CD14-positive monocyte (primary cell): ENCODE measurements around the gene FOXD4. TPM values are rescaled to one million over a fixed set of nuclear protein-coding genes. Genes with fewer than 3 reads are reported as not detected.
"Not testable (repeated sequence)": the region's sequence is repeated elsewhere in the genome, so short reads cannot be mapped to it uniquely, and the experiment has no call there.

Source experiments
- DNase-seq, 3 donors: peaks; one replicate each; pipeline ENCODE4 v3.0.0-alpha.2; 2011 to 2022
- H2AFZ ChIP-seq: 2 replicates; pipeline ENCODE4 v1.6.0; 2012; ENCODE audit warnings: mild to moderate bottlenecking, low read depth, low read length, inconsistent platforms; ENCODE audit not compliant: insufficient read depth, poor library complexity, severe bottlenecking
- H3K27ac ChIP-seq, 2 donors: 1 replicate in 1 of 2; 2 replicates in 1 of 2; pipeline ENCODE4 v1.5.1; 2012 to 2013; ENCODE audit warnings: low read length in 2 of 2, control low read depth in 1 of 2, inconsistent platforms in 1 of 2, low read depth in 1 of 2, mild to moderate bottlenecking in 1 of 2
- H3K27me3 ChIP-seq, 2 donors: one replicate each; pipeline versions ENCODE4 v1.6.0 to v1.6.1; 2011 to 2013; ENCODE audit warnings: low read length in 2 of 2; ENCODE audit not compliant: control insufficient read depth in 2 of 2, insufficient read depth in 2 of 2
- H3K36me3 ChIP-seq, 2 donors: replicated peaks in 1 of 2; 1 replicate in 1 of 2; 2 replicates in 1 of 2; pipeline versions ENCODE4 v1.5.1 to v1.6.1; 2012 to 2013; ENCODE audit warnings: low read length in 2 of 2, control low read depth in 1 of 2, inconsistent platforms in 1 of 2, mild to moderate bottlenecking in 1 of 2; ENCODE audit not compliant: insufficient read depth in 2 of 2, control insufficient read depth in 1 of 2
- H3K4me1 ChIP-seq, 2 donors: 1 replicate in 1 of 2; 2 replicates in 1 of 2; pipeline versions ENCODE4 v1.5.1 to v1.6.1; 2012 to 2013; ENCODE audit warnings: low read length in 2 of 2, control low read depth in 1 of 2, inconsistent platforms in 1 of 2, mild to moderate bottlenecking in 1 of 2, moderate library complexity in 1 of 2; ENCODE audit not compliant: insufficient read depth in 2 of 2, control insufficient read depth in 1 of 2
- H3K4me2 ChIP-seq: replicated peaks from 2 replicates; pipeline ENCODE3; 2012; ENCODE audit warnings: low read length, moderate library complexity, mild to moderate bottlenecking; ENCODE audit not compliant: poor library complexity, severe bottlenecking; ENCODE audit errors: extremely low read depth
- H3K4me3 ChIP-seq, 3 experiments: fragments of 200-600 bp in 1 of 3; sonication (generic) in 1 of 3; replicated peaks in 1 of 3; 1 replicate in 2 of 3; 2 replicates in 1 of 3; pipeline ENCODE4 v1.5.1; 2011 to 2013; ENCODE audit warnings: low read length in 3 of 3, mild to moderate bottlenecking in 3 of 3, control low read depth in 2 of 3, low read depth in 2 of 3, inconsistent platforms in 1 of 3, moderate library complexity in 1 of 3
- H3K79me2 ChIP-seq: 2 replicates; pipeline ENCODE4 v1.6.0; 2012; ENCODE audit warnings: mild to moderate bottlenecking, control low read depth, inconsistent platforms, low read length, moderate library complexity; ENCODE audit not compliant: insufficient read depth
- H3K9ac ChIP-seq: 2 replicates; pipeline ENCODE4 v1.6.0; 2017; ENCODE audit warnings: low read length, mild to moderate bottlenecking; ENCODE audit not compliant: insufficient read depth, poor library complexity, severe bottlenecking
- H3K9me3 ChIP-seq, 2 donors: replicated peaks in 1 of 2; 1 replicate in 1 of 2; 2 replicates in 1 of 2; pipeline versions ENCODE4 v1.5.1 to v1.6.1; 2012 to 2013; ENCODE audit warnings: low read length in 2 of 2, control low read depth in 1 of 2; ENCODE audit not compliant: control insufficient read depth in 1 of 2, insufficient read depth in 1 of 2
- H4K20me1 ChIP-seq: 2 replicates; pipeline ENCODE4 v1.6.0; 2012; ENCODE audit warnings: mild to moderate bottlenecking, low read length, control low read depth, moderate library complexity; ENCODE audit not compliant: insufficient read depth
- H3K27ac Mint-ChIP-seq, 7 donors: one replicate each; pipeline ENCODE4 v1.8.0; 2020; ENCODE audit warnings: mild to moderate bottlenecking in 7 of 7, mixed read lengths in 7 of 7, moderate library complexity in 6 of 7, inconsistent platforms in 2 of 7
- H3K27me3 Mint-ChIP-seq, 3 donors: one replicate each; pipeline ENCODE4 v1.8.0; 2021 to 2022; ENCODE audit warnings: low read depth in 3 of 3, mild to moderate bottlenecking in 3 of 3, mixed read lengths in 3 of 3, moderate library complexity in 3 of 3, inconsistent platforms in 1 of 3
- H3K36me3 Mint-ChIP-seq, 2 donors: one replicate each; pipeline ENCODE4 v1.8.0; 2020; ENCODE audit warnings: mixed read lengths in 2 of 2, inconsistent platforms in 1 of 2, mild to moderate bottlenecking in 1 of 2
- H3K4me1 Mint-ChIP-seq: one replicate; pipeline ENCODE4 v1.8.0; 2020; ENCODE audit warnings: mild to moderate bottlenecking, mixed read lengths
- H3K4me3 Mint-ChIP-seq, 2 donors: one replicate each; pipeline ENCODE4 v1.8.0; 2020; ENCODE audit warnings: mild to moderate bottlenecking in 2 of 2, mixed read lengths in 2 of 2, moderate library complexity in 1 of 2
- H3K9me3 Mint-ChIP-seq, 7 donors: one replicate each; pipeline ENCODE4 v1.8.0; 2020 to 2022; ENCODE audit warnings: mixed read lengths in 7 of 7, mild to moderate bottlenecking in 6 of 7, moderate library complexity in 6 of 7, inconsistent platforms in 2 of 7
- WGBS: methylation state at CpG from one replicate; pipeline ENCODE4 v1.1.5; 2013; ENCODE audit warnings: missing lambda C conversion rate; ENCODE audit not compliant: insufficient coverage; 5-methylcytosine and 5-hydroxymethylcytosine counted together
- intact Hi-C, 2 donors: fragments of 100-400 bp; cut with micrococcal nuclease; formaldehyde crosslinking; loops; one replicate each; pipeline versions ENCODE4 v1.15.0 to v1.15.1; 2023
- polyA plus RNA-seq, 3 donors: library from polyadenylated mRNA; depleted of rRNA in 1 of 3; unstranded in 2 of 3; stranded (reverse) in 1 of 3; fragments of 300-500 nt in 2 of 3; fragments of >200 nt in 1 of 3; fragmentation: Illumina TruSeq in 2 of 3; gene quantifications; 1 replicate in 2 of 3; 2 replicates in 1 of 3; pipeline ENCODE4 v1.2.3, GENCODE V29; 2012 to 2021

FOXD4 gene
- polyA plus RNA-seq, 3 donors: not detected

DNA sequence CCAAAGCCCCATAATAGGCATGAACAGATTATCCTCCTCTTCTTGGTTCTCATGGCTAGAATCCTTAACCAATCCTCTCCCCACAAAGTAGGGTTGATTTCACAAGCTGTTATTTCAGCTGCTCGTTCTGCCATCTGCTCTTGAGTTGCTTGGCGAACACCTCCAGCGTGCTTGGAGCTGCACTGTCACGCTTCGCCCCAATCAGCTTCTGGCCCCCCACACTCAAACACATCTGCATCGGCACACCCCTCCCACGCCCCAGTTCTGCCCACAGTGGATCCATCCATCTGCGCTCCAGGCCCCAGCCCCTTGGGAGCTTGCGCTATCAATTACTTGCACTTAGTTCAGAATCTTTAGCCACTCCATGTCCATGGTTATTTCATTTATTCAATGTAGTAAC, 17.8 kb downstream of the FOXD4 start:
- H3K9ac ChIP-seq, H4K20me1 ChIP-seq, H3K4me1 ChIP-seq, H3K4me3 ChIP-seq, DNase-seq, H3K27ac ChIP-seq, H3K36me3 Mint-ChIP-seq, H3K79me2 ChIP-seq, H3K4me1 Mint-ChIP-seq, H3K9me3 ChIP-seq, intact Hi-C loops, H3K4me3 Mint-ChIP-seq, H3K27me3 ChIP-seq, H3K9me3 Mint-ChIP-seq, H3K36me3 ChIP-seq, H3K4me2 ChIP-seq, H2AFZ ChIP-seq, H3K27ac Mint-ChIP-seq: not testable (repeated sequence)
- peaks cover 6 to 12% (median 12%) of the 10 kb centered on the region in 3 donors for H3K27me3 Mint-ChIP-seq
- 100% methylated on average over 1 of the region's 9 CpGs for whole genome bisulfite sequencing

DNA sequence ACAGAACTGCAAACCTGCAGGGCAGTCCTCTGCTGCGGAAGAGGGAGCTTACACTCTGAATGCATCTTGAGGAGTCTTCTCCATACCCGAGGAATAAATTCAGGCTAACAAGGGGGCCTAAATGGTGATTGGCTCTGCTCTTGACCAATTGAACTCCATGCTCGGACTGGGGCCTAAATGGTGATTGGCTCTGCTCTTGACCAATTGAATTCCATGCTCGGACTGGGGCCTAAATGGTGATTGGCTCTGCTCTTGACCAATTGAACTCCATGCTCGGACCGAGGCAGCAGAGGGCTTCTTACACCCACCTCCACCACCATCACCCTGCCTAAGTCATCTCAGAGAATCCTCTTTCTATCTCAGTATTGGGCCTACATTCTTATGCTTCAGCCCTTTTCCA, 18.4 kb downstream of the FOXD4 start:
- H3K79me2 ChIP-seq, H3K4me2 ChIP-seq, intact Hi-C loops, H3K27ac ChIP-seq, H3K9me3 Mint-ChIP-seq, H3K9me3 ChIP-seq, H3K27ac Mint-ChIP-seq, H3K36me3 ChIP-seq, H4K20me1 ChIP-seq, H2AFZ ChIP-seq, H3K9ac ChIP-seq, H3K4me1 ChIP-seq, H3K4me1 Mint-ChIP-seq, H3K4me3 ChIP-seq, DNase-seq, H3K27me3 ChIP-seq, H3K36me3 Mint-ChIP-seq, H3K4me3 Mint-ChIP-seq: not testable (repeated sequence)
- WGBS: 100% methylated on average over 4 of the region's 6 CpGs
- H3K27me3 Mint-ChIP-seq: peaks cover 5 to 16% (median 15%) of the 10 kb centered on the region in 3 donors

DNA sequence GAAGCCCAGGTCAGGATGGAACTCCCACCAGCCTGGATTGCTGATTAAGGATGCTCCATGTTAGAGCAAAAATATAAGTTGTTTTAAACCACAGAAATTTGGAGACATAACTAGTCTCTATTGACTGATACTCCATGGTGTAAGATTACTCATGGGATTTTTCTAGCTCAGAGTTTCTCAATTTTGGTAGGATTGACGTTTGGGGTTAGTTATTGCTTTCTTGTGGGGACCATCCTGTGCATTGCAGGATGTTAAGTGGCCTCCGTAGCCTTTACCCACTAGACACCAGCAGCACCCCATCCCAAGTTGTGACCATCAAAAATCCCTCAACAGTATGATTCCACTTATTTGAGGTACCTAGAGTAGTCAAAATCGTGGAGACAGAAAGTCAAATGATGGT, 19.4 kb downstream of the FOXD4 start:
- H3K9ac ChIP-seq, H3K9me3 Mint-ChIP-seq, H3K36me3 Mint-ChIP-seq, H3K4me1 Mint-ChIP-seq, H3K4me2 ChIP-seq, intact Hi-C loops, H3K27ac ChIP-seq, H3K79me2 ChIP-seq, H3K4me1 ChIP-seq, H3K4me3 ChIP-seq, H2AFZ ChIP-seq, H3K27ac Mint-ChIP-seq, DNase-seq, H3K9me3 ChIP-seq, H4K20me1 ChIP-seq, H3K36me3 ChIP-seq, H3K4me3 Mint-ChIP-seq, H3K27me3 ChIP-seq: not testable (repeated sequence)
- peaks cover 2 to 14% (median 12%) of the 10 kb centered on the region in 3 donors for H3K27me3 Mint-ChIP-seq
- WGBS: no CpG with 5 or more reads among the region's 3 CpGs

DNA sequence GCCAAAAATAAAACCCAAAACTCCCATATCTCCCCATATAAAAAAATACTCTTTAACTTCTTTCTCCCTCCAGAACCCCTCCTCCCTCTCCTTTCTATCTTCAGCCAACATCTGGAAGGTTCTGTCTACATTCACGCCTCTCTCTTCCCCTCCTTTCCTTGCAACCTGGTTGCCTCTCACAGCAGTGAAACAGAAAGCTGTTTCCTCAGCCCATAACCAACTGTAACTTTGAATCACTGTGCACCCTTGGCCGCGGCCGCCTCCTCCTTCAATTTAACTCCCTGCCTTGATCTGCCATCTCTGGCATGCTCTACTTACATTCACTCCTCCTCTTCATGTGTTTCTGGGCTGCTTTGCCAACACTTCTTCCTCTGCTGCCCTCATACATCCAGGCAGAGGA, 23.2 kb downstream of the FOXD4 start:
- H3K27me3 Mint-ChIP-seq, intact Hi-C loops: not testable (repeated sequence)

More for the DNA sequence above, 23.2 kb downstream of the FOXD4 start:
- not testable (repeated sequence) for H3K4me1 ChIP-seq, H3K27ac Mint-ChIP-seq, H3K27me3 ChIP-seq, H2AFZ ChIP-seq, H3K4me1 Mint-ChIP-seq, H3K9me3 Mint-ChIP-seq, H3K4me3 ChIP-seq, H3K9ac ChIP-seq, H3K27ac ChIP-seq, H3K4me2 ChIP-seq, H3K9me3 ChIP-seq, H4K20me1 ChIP-seq, H3K36me3 Mint-ChIP-seq, H3K79me2 ChIP-seq, DNase-seq, H3K36me3 ChIP-seq
- no CpG with 5 or more reads among the region's 4 CpGs for WGBS
- peak overlapping the region in 1 of 2 donors; percentile 48 for H3K4me3 Mint-ChIP-seq
